CD4-positive, alpha-beta T cell (primary cell): ENCODE measurements around the gene OPRL1. TPM values are rescaled to one million over a fixed set of nuclear protein-coding genes. Genes with fewer than 3 reads are reported as not detected.

Experiments
- ATAC-seq: fragments of 200-7000 bp; cut with Tn5 transposase; one replicate; pipeline ENCODE4 v1.10.0; 2022; ENCODE audit warnings: mild to moderate bottlenecking; ENCODE audit not compliant: poor library complexity
- CTCF ChIA-PET: fragments of 350-600 bp; sonication (Branson Sonifier 250); formaldehyde crosslinking; loops from one replicate; lab custom pipeline; 2021; ENCODE audit warnings: antibody characterized with exemption, inconsistent platforms; lab: Charles Lee
- POLR2A ChIA-PET: fragments of 350-600 bp; sonication (Branson Sonifier 250); formaldehyde crosslinking; loops from one replicate; lab custom pipeline; 2021; ENCODE audit warnings: antibody characterized with exemption, inconsistent platforms; lab: Charles Lee
- DNase-seq, 14 experiments: peaks; one replicate each; pipeline ENCODE4 v3.0.0-alpha.2; 2013 to 2020; ENCODE audit warnings: mixed read lengths in 2 of 14
- H3K27ac ChIP-seq, 2 donors: one replicate each; pipeline versions ENCODE4 v1.5.1 to v1.7.0; 2013; ENCODE audit warnings: low read length in 2 of 2, low read depth in 1 of 2, mild to moderate bottlenecking in 1 of 2
- H3K27me3 ChIP-seq, 2 experiments: 1 replicate in 1 of 2; 2 replicates in 1 of 2; pipeline versions ENCODE4 v1.6.1 to v1.7.0; 2013; ENCODE audit warnings: low read length in 2 of 2, control low read depth in 1 of 2, mild to moderate bottlenecking in 1 of 2, moderate library complexity in 1 of 2; ENCODE audit not compliant: insufficient read depth in 2 of 2, control insufficient read depth in 1 of 2
- H3K36me3 ChIP-seq: one replicate; pipeline ENCODE4 v1.6.1; 2013; ENCODE audit warnings: low read length, control low read depth; ENCODE audit not compliant: insufficient read depth
- H3K4me1 ChIP-seq: one replicate; pipeline ENCODE4 v1.6.1; 2013; ENCODE audit warnings: low read length, control low read depth; ENCODE audit not compliant: insufficient read depth
- H3K4me3 ChIP-seq: one replicate; pipeline ENCODE4 v1.5.1; 2013; ENCODE audit warnings: mild to moderate bottlenecking, low read length, moderate library complexity
- H3K9me3 ChIP-seq, 2 experiments: 1 replicate in 1 of 2; 2 replicates in 1 of 2; pipeline versions ENCODE4 v1.6.1 to v1.7.0; 2013; ENCODE audit warnings: low read length in 2 of 2, mild to moderate bottlenecking in 2 of 2, control low read depth in 1 of 2, moderate library complexity in 1 of 2; ENCODE audit not compliant: control insufficient read depth in 1 of 2, insufficient read depth in 1 of 2
- H3K27ac Mint-ChIP-seq: one replicate; pipeline ENCODE4 v1.8.0; 2020; ENCODE audit warnings: mixed read lengths
- H3K27me3 Mint-ChIP-seq: one replicate; pipeline ENCODE4 v1.8.0; 2021; ENCODE audit warnings: mixed read lengths
- H3K36me3 Mint-ChIP-seq: one replicate; pipeline ENCODE4 v1.8.0; 2021; ENCODE audit warnings: low read depth, mixed read lengths
- H3K4me1 Mint-ChIP-seq: one replicate; pipeline ENCODE4 v1.8.0; 2021; ENCODE audit warnings: low read depth, mixed read lengths
- H3K4me3 Mint-ChIP-seq: one replicate; pipeline ENCODE4 v1.8.0; 2020; ENCODE audit warnings: mild to moderate bottlenecking, mixed read lengths
- H3K9me3 Mint-ChIP-seq: one replicate; pipeline ENCODE4 v1.8.0; 2020; ENCODE audit warnings: mixed read lengths
- intact Hi-C, 2 experiments: fragments of 100-400 bp; cut with DNase I in 1 of 2; cut with micrococcal nuclease in 1 of 2; formaldehyde crosslinking; loops; one replicate each; pipeline versions ENCODE4 v1.15.1 to v1.9.0; 2023 to 2025; cut with DNase I, micrococcal nuclease
- total RNA-seq, 174 experiments: library from RNA in 2 of 174; stranded (reverse) in 2 of 174; gene quantifications; one replicate each; pipeline ENCODE4 v1.2.3 and lab custom pipeline; 2021 to 2026
- TF ChIP-seq, protein P1 (sequence below): fragments of 200-600 bp; IDR thresholded peaks from one replicate; pipeline ENCODE4 v1.8.0; 2022; ENCODE audit warnings: antibody characterized with exemption, mild to moderate bottlenecking

Gene OPRL1
- total RNA-seq, 2 experiments from 2014 or later, result 1.0 to 1.2 TPM

DNA sequence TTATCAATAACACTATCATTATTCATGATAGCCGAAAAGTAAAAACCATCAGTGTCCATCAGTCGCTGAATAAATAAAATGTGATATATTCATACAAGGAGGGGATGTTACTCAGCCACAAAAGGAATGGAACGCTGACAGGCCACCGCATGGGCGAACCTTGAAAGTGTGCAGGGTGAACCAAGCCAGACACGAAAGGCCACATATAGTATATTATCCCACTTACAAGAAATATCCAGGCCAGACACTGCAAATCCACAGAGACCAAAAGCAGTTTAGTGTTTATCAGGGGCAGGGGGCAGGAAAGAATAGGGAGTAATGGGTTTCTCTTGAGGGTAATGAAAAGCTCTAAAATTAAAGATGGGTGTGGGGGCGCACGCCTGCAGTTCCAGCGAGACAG, 36.1 kb upstream of the OPRL1 start:
- H3K4me3 ChIP-seq, result no peak overlapping the region
- H3K27ac Mint-ChIP-seq, result peak overlapping the region; percentile 79
- ATAC-seq (no peak), DNase-seq (no peak)
- peak overlapping the region; percentile 83 for H3K4me3 Mint-ChIP-seq
- ChIA-PET POLR2A (interaction anchor here (1.0 to 1.9 kb wide), 4 partner anchors 13 to 88 kb away, joined by 3 to 6 read pairs (median 4); partner anchors contain the start of genes PRPF6, TCEA2 and UCKL1), CTCF (interaction anchor here (1.3 kb wide), 1 partner anchor 14 kb away, joined by 3 read pairs; no protein-coding TSS in a partner anchor)
- H3K36me3 ChIP-seq, result no peaks in the 10 kb centered on the region
- TF ChIP-seq, protein P1, sequence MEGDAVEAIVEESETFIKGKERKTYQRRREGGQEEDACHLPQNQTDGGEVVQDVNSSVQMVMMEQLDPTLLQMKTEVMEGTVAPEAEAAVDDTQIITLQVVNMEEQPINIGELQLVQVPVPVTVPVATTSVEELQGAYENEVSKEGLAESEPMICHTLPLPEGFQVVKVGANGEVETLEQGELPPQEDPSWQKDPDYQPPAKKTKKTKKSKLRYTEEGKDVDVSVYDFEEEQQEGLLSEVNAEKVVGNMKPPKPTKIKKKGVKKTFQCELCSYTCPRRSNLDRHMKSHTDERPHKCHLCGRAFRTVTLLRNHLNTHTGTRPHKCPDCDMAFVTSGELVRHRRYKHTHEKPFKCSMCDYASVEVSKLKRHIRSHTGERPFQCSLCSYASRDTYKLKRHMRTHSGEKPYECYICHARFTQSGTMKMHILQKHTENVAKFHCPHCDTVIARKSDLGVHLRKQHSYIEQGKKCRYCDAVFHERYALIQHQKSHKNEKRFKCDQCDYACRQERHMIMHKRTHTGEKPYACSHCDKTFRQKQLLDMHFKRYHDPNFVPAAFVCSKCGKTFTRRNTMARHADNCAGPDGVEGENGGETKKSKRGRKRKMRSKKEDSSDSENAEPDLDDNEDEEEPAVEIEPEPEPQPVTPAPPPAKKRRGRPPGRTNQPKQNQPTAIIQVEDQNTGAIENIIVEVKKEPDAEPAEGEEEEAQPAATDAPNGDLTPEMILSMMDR, result no peak
- peaks cover 2 to 8% of the 10 kb centered on the region in 2 experiments for H3K27me3 ChIP-seq
- H3K4me1 ChIP-seq, result peaks cover 42% of the 10 kb centered on the region
- intact Hi-C loops, result loop anchor here in 1 of 2 experiments (5.0 kb wide), 1 partner anchor 34 kb away; the partner anchor contains the start of gene RGS19
- no peak overlapping the region for H3K27ac ChIP-seq
- peaks cover 17% of the 10 kb centered on the region for H3K27me3 Mint-ChIP-seq
- H3K9me3 Mint-ChIP-seq, result no peaks in the 10 kb centered on the region
- no peaks in the 10 kb centered on the region for H3K36me3 Mint-ChIP-seq
- H3K4me1 Mint-ChIP-seq, result peaks cover 46% of the 10 kb centered on the region
- H3K9me3 ChIP-seq, result no peaks in the 10 kb centered on the region

DNA sequence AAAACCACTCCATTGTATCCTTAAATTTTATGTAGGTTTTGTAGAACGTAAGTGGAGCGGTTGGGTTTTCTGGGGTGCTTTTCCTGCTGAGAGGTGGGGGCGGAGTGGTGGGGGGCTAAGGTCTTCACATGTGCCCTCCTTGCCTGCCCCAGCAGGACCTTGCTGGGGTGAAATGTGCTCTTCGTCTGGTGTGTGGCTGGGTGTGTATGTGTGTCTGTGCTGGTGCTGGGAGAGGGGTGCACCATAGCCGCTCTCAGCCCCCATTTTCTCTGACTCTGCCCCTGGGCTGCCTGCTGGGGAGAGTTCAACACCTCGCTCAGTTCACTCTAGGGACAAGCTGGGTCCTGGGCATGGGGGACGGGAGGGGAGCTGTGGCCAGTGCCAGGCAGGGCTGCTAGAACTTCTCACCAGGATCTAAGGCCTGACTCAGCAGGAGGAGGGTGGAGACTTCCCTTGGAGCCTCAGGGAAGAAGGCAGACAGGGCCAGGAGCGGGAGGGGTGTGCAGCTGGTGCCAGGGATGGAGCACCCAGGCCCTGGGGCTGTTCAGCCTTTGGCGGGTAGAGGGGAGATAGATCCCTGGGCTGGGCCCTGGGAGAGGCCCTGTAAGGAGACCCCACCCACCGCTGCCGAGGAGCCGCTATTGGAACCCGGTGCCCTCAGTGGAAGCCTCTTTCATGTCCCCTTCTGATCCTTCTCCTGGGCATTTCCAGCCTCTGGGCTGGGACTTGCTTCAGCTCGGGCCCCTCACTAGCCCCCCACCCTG, 35.2 kb upstream of the OPRL1 start:
- peaks cover 2 to 9% of the 10 kb centered on the region in 2 experiments for H3K27me3 ChIP-seq
- H3K4me3 Mint-ChIP-seq, result peak overlapping the region; percentile 83

DNA sequence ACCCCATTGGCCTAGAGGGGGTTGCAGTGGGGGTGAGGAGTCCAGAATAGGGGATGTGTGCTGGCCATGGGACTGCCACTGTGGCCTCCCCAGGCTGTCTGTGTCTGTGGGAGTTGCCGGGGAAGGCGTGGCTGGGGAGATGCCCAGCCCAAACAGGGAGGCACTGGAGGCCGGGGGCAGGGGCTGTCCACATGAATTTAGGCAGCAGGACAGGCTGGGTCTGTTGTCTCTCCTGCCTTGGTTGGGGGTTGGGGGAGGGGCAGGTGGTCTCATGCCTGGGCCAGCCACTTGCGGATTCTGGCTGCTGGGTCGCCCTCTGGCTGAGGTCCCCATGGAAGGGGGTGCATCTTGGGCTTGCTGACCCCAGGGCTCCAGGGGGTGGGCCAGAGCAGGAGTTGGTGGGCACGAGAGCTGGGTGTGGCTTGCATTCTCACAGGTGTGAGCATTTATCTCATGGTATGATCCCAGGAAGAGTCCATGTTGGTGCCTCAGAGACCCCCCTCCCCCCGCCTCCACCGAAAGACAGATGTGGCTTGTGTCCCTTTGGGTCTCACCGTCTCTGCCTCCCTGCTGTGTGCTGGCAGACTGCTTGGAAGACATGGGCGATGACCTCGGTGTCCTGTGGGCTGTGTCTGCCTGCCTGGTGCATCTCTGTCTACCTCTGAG, 34.4 kb upstream of the OPRL1 start:
- POLR2A ChIA-PET, result no interaction called here
- Histone ChIP-seq H3K27ac (no peak overlapping the region), H3K4me1 (peaks cover 36% of the 10 kb centered on the region), H3K36me3 (no peaks in the 10 kb centered on the region), H3K4me3 (no peak overlapping the region), H3K9me3 (peaks cover 0 to 9% of the 10 kb centered on the region in 2 experiments), H3K27me3 (peaks cover 10 to 17% of the 10 kb centered on the region in 2 experiments)
- TF ChIP-seq, protein P1, result no peak
- H3K4me3 Mint-ChIP-seq, result no peak overlapping the region
- no peaks in the 10 kb centered on the region for H3K9me3 Mint-ChIP-seq
- peaks cover 22% of the 10 kb centered on the region for H3K27me3 Mint-ChIP-seq
- no peak for ATAC-seq
- intact Hi-C loops, result no loop called here
- CTCF ChIA-PET, result no interaction called here
- no peaks in the 10 kb centered on the region for H3K36me3 Mint-ChIP-seq
- H3K4me1 Mint-ChIP-seq, result peaks cover 34% of the 10 kb centered on the region
- peak overlapping the region; percentile 40 for H3K27ac Mint-ChIP-seq
- no peak for DNase-seq

More for the DNA sequence above, 35.2 kb upstream of the OPRL1 start:
- CTCF ChIA-PET, result no interaction called here
- peaks cover 17% of the 10 kb centered on the region for H3K27me3 Mint-ChIP-seq
- H3K36me3 Mint-ChIP-seq, result no peaks in the 10 kb centered on the region
- no peak for DNase-seq
- Histone ChIP-seq H3K36me3 (no peaks in the 10 kb centered on the region), H3K4me1 (peaks cover 36% of the 10 kb centered on the region), H3K4me3 (no peak overlapping the region), H3K27ac (no peak overlapping the region), H3K9me3 (peaks cover 0 to 1% of the 10 kb centered on the region in 2 experiments)
- TF ChIP-seq, protein P1, result no peak
- no peaks in the 10 kb centered on the region for H3K9me3 Mint-ChIP-seq
- H3K4me1 Mint-ChIP-seq, result peaks cover 42% of the 10 kb centered on the region
- ATAC-seq, result no peak
- POLR2A ChIA-PET, result interaction anchor here (1.0 to 1.9 kb wide), 4 partner anchors 13 to 88 kb away, joined by 3 to 6 read pairs (median 4); partner anchors contain the start of genes PRPF6, TCEA2 and UCKL1
- H3K27ac Mint-ChIP-seq, result peak overlapping the region; percentile 79
- intact Hi-C loops, result loop anchor here in 1 of 2 experiments (5.0 kb wide), 1 partner anchor 33 kb away; the partner anchor contains the start of gene RGS19
